CD4-positive, alpha-beta T cell treated with Interleukin-17A for 1 hour (primary cell): ENCODE results near the gene ANXA7.
"Not testable (repeated sequence)": the region's sequence is repeated elsewhere in the genome, so short reads cannot be mapped to it uniquely, and the experiment has no call there.

Source experiments
- DNase-seq: peaks from one replicate; pipeline ENCODE4 v3.0.0-alpha.2; 2020

Gene ANXA7

DNA sequence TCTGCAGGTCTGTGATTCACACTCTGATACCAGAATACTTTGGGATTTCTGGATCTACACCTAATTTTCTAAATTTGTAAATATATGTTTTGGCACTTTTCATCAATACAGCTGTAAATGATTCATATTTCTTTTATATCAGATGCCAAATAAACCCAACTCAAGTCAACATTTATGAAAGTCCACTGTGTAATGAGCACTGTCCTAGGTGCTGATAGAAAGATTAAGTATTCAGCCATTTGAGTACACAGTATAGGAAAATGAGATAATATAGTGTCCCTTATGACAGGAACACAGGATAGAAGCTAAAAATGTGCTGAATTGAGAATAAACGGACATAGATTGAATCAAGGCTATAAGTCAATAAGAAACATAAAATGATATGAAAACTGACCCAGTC lies 6.4 kb downstream of the ANXA7 start:
- no peak for DNase-seq

DNA sequence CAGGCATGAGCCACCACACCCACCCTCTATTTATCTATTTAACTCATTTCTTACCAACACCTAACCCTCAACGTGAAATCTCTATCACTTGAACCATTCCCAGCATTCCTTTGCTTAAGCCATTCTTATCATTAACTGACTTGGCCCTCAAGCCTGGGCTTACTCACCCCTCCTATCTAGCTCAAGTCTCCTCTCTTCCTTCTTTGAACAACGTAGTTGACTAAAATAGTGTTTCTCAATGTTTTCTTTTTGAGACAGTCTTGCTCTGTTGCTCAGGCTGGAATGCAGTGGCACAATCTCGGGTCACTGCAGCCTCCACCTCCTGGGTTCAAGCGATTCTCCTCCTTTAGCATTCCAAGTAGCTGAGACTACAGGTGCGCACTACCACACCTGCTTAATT lies 7.0 kb downstream of the ANXA7 start:
- no peak for DNase-seq

DNA sequence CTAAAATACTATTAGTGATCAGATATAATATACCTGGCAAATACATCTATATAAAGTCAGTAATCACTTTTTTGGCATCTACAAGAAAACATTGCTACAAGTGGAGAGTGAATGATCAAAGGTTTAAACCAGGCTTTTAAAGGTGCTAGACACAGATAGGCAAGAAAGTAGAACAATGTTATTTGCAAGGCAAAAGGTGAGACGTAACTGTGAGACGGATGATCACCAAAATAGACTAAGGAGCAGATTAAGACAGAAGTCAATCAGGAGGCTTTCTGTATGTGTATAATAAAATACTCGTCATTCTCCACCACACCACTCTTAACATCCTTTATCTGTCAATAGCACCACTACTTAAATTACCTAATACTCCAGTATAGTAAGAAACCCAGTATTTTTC lies 8.3 kb downstream of the ANXA7 start:
- DNase-seq, result no peak

DNA sequence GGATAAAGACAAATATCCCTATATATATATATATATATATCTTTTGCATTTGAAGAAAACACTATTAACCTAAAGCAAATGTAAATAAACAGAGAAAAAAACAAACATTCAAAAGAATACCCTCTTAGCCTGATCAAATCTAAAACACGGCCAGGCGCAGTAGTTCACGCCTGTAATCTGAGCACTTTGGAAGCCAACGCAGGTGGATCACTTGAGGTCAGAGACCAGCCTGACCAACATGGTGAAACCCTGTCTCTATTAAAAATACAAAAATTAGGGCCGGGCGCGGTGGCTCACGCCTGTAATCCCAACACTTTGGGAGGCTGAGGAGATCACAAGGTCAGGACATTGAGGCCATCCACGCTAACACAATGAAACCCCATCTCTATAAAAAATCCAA lies 9.2 kb downstream of the ANXA7 start:
- no peak for DNase-seq

DNA sequence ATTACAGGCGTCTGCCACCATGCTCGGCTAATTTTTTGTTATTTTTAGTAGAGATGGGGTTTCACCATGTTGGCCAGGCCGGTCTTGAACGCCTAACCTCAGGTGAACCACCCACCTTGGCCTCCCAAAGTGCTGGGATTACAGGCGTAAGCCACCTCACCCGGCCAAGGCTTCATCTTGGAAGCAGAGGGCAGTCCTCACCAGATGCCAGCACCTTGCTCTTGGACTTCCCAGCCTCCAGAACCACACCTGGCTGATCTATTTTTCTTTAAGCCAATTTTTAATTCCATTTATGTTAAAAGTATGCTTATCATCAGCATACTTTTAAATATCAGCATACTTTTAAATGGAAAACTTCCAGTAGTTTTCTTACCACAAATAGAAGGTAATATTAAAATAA lies 12.2 kb downstream of the ANXA7 start:
- DNase-seq, result no peak

DNA sequence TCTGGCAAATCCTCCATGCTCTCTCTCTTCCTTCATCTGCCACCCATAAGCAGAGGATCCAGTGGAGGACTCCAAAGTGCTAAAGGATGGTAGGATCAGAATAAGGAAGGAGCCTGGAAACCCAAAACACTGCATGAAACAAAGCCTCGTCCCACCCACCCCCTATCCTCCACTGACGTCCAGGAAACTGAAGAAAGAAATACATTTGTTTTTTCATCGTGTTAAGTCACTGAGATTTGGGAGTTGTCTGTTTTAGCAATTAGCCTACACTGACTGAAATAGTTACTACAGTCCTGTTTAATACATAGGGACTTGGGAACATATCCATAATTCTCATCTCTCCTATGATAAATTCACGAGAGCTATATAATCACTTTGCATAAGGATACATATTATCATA lies 14.8 kb downstream of the ANXA7 start:
- DNase-seq, result no peak

DNA sequence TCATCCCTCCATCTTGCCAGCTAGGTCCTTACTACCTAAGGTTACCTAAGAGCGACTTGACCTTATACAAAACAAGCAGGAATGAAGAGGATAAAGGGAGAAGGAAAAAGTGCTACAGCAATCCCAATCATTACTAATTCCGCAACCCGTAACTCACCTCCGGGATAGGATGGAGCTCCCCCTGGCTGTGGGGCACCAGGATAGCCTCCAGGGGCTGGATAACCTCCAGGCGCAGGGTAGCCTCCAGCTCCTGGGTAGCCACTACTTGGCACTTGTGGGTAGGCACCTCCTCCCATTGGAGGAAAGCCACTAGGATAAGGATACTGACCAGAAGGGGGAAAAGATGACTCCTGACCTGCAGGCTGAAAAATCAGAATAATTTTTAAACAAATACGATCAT lies 15.8 kb downstream of the ANXA7 start:
- no peak for DNase-seq

DNA sequence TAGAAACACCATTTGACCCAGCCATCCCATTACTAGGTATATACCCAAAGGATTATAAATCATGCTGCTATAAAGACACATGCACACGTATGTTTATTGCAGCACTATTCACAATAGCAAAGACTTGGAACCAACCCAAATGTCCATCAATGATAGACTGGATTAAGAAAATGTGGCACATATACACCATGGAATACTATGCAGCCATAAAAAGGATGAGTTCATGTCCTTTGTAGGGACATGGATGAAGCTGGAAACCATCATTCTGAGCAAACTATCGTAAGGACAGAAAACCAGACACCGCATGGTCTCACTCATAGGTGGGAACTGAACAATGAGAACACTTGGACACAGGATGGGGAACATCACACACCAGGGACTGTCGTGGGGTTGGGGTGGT lies 19.5 kb downstream of the ANXA7 start:
- not testable (repeated sequence) for DNase-seq

DNA sequence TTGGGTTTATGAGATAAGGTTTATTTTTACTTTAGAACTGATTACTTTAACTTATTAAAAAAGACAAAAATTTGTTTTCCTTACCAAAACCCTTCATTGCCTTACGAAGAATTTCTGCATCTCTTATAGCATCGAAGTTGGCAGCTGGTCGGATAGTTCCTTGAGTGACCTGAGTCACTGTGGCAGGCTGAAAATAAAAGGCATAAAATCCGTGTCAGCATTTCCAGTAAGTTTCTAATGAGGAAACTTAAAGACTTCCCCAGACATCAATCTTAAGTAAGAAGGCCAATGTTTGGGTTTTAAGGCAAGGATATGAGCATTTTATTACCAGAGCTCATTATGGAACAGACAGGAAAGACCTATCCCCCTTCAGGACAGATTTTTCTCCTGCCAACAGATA lies 25.6 kb downstream of the ANXA7 start:
- DNase-seq, result no peak

DNA sequence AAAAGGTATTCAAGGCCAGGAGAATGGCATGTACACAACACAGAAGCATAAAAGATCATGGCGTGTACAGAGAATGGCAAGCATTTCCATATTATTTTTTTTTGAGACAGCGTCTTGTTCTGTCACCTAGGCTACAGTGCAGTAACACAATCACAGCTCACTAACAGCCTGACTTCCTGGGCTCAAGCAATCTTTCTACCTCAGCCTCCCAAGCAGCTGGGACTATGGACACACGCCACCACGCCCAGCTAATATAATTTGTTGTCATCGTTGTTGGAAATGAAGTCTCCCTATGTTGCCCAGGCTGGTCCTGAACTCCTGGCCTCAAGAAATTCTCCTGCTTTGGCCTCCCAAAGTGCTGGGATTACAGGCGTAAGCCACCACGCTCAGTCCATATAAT lies 27.3 kb downstream of the ANXA7 start:
- DNase-seq, result no peak

DNA sequence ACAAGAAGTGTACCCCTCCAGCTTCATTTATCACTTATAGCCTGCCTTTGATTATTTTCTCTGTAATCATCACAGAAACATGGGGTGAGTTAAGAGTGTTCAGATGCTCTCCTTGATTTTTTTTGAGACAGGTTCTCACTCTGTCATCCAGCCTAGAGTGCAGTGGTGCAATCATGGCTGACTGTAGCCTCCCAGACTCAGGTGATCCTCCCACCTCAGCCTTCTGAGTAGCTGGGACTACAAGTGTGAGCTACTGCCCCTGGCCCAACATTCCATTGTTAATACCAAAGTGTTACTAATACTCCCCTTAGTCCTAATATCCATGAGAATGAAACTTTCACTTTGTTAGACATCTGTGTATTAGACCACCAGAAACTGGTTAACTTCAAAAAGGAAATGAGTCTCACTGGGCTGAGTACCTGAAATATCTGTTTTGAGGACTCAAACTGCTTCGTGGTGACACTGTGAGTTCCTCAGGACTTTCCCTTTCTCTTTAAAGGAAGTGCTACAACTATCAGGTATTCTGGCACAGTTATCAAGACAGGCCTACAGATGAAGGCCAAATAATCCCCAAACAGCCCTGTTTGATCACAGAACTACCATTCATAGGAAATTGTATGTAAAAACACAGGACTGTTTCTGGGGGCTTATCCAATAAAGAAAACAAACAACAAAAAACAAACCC lies 34.7 kb downstream of the ANXA7 start:
- DNase-seq, result no peak

DNA sequence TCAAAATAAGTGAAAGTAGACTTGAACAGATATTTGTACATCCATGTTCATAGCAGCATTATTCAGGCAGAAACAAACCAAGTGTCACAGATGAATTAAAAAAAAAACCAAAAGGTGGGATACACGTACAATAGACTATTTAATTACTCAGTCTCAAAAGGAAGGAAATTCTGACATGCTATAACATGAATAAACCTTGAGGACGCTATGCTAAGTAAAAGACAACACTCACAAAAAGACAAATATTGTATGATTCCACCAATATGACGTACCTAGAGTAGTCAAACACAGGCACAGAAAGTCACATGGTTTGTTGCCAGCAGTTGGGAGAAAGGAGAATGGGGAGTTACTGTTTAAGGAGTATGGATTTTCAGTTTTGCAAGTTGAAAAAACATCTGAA lies 37.2 kb downstream of the ANXA7 start:
- DNase-seq, result no peak

DNA sequence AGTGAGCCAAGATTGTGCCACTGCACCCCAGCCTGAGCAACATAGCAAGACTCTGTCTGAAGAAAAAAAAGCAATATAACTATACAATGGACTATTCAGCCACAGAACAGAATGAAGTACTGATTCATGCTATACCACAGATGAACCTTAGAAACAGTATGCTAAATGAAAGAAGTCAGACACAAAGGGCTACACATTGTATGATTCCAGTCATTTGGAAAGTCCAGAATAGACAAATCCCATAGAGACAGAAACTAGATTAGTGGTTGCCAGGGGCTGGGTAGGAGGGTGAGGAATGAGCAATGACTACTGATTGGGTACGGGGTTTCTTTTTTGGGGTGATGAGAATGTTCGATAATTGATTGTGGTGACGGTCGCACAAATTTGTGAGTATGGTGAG lies 45.6 kb downstream of the ANXA7 start:
- no peak for DNase-seq

DNA sequence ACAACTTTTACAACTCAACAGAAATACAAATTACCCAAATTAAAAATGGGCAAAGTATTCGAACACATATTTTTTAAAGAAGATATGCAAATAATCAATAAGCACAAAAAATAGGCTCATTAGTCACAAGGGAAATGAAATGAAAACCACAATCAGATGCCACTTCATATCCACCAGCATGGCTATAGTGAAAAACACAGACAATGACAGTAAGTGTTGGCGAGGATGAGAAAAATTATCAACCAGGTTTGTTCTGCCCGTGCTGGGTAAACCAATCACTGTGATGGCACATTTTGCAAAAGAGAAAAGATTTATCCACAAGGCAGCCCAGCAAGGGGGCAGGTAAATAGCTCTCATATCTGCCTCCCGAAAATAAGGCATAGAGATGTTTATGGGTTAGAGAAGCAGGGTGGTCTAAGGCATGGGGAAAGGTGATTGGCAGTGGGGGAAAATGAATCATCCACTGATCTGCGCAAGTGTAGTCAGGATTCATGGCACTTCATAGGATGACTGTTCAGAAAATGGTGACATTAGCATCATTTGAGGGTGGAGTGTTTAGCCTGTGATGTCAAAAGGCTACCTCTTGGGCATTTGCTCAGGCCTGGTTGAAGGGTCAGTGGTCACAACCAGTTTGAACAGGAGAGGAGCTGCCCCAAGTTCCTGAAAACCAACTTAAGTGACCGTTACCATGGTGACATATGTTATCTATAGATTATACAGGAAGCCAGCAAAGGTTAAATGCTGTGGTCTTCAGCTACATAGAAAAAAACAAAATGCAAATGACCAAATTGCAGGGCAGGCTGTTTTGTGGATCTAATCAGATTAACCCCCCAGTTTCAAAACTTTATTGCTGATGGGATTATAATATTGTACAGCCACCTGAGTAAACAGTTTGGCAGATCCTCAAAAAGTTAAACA lies 47.2 kb downstream of the ANXA7 start:
- DNase-seq, result peak; percentile 3

DNA sequence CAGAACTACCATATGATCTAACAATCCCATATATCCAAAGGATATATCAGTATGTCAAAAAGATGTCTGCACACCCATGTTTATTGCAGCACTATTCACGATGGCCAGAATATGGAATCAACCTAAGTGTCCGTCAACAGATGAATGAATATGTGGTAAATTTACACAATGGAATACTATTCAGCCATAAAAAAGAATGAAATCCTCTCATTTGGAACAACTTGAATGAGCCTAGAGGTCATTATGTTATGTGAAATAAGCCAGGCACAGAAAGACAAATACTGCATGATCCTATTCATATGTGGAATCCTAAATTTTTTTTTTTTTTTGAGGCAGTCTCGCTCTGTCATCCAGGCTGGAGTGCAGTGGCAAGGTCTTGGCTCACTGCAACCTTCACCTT lies 48.9 kb downstream of the ANXA7 start:
- DNase-seq, result no peak

DNA sequence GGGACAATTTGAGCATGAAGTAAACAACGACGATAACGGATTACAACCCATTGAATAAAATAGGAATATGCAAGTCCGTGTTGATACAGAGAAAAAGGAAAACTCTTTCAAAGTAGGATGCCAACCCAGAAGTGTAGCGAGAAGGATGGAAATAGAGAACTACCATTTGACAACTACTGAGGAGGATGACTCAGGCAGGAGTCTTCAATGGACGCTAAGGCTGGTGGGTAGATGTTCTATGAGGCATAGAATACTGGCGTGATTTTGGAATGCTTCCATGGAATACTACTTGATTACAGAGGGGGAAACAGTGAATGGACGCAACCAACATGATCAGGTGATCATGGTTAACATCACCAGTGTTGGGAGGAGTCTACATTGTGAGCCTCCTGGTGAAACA lies 54.4 kb downstream of the ANXA7 start:
- no peak for DNase-seq

DNA sequence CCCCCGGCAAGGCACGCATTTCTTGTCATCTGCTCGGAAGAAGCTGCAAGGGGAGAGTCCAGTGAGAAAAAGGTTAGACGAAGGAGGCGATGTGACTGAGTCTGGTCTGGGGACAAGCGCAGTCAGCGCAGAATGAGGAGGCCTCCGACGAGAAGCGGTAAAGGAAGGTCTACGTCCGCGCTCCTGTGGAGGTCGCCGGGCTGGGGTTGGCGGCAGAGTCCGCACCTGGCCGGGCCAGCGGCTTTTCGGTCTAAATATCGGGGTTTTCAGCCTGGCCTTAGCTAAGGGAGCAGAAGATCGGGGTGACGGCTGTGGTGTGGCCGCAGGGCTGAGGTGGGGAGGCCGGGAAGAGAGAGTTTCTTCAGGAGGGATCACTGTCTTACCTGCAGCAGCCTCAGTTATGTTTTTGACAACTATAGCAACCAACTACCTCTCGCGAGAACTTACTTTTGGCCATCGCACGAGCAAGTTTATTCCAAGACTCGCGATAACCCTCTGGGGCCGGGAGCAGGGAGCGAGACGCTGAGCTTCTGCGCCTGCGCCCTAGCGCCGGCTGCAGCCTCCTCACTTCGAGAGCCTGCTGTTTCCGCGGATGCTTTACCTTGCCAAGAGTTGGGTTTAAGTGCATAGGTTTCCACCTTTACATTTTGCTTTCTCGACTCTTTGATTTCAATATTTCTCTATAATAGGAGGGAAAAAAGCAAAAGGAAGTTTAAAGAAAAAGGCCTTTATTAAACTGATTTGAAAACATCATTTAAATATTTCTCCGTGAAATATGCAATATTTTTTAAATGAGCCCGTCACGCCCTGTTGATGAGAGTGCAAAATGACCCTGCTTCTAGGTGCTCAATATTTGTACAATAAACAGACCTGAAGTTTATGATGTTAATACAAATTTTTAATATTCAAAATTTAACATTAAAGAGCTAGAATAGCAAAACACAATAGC lies 55.3 kb downstream of the ANXA7 start, which contains the start of gene CFAP70:
CFAP70 (minus strand) TSS at position 534 of the 949 bp plus-strand sequence. CDS start 4,068 bp downstream, outside the sequence.
- DNase-seq, result peak; percentile 97

DNA sequence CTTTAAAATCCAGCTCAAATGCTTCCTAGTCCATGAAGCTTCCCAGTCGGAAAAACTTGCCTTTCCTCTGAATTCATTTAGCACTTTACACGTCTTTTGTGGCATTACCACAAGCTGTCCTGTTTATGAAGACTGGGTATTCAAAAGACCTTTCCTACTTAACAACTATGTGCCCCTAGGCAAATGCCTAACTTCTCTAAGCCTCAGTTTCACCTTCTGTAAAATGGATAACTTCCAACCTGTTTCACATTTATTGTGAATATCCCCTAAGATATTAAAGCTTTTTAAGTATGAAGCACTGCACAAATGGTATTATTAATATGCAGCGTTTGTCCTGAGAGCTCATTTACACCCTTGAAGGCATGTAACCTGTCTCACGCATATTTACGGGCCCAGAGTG lies 56.0 kb downstream of the ANXA7 start:
- DNase-seq, result no peak

DNA sequence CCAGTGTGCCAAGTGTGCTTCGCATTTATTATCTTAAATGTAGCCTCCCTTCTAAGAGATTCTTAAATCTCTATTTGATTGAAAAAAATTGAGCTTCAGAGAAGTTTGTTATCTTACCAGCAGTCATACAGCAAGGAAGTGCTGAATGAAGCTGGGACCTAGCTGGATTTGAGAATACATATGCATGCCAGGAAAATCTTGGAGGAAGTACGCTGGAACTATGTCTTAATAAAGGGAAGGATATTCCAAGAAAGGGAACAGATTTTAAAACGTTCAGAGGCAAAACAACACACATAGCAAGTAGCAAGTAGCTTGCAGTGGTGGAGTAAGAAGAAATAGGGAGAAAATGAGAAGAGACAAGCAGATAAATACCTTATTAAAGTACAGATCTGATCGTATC lies 56.7 kb downstream of the ANXA7 start:
- no peak for DNase-seq

DNA sequence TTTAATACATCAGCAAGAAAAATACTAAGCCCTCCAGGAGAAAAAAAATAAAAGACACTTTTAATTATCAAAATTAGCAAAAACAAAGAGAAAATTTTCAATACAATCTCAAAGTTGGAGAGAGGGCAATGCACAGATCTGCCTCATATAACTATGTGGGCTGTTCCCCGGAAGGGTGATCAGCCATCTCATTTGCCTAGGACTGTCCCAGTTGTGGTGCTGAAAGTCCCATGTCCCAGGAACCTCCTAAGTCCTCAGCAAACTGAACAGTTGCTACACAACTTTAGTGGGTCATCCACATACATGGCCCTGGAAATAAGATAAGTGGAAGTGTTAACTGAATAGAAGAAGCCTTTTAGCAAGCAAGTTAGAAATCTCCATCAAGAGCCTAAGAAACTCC lies 69.6 kb downstream of the ANXA7 start:
- no peak for DNase-seq

DNA sequence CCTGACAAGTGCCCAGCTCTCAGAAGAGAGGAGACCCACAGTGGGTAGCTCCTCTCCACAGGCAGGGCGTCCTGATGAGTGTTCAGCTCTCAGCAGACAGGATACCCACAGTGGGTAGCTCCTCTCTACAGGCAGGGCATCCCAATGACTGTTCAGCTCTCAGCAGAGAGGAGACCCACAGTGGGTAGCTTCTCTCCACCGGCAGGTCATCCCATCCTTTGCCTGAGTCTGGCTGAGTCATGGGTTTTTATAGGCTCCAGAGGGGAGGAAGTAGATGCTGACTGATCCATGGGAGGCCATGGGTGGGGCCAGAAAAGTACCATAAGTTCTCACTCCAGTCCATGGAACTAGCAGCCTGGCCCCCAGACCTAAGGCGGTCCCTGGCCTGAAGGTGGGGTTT lies 73.7 kb downstream of the ANXA7 start:
- no peak for DNase-seq

DNA sequence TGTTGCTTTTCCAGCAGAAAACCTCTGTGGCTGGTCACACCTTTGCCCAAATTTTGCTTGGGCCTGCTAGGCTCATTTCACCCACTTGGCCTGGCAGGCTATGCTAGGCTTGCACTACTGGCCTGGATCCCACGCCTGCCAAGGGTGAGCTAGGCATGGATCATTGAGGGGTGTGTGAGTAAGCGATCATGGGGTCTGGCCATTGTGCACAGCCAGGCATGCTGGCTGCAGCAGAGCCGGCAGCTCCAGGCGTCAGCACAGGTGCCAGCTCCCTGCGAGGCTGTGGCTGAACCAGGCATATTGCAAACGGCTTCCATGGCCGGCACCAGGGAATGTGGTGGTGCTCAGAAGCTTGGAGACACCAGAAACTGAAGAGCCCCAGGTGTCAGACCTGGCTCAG lies 74.4 kb downstream of the ANXA7 start:
- DNase-seq, result no peak

DNA sequence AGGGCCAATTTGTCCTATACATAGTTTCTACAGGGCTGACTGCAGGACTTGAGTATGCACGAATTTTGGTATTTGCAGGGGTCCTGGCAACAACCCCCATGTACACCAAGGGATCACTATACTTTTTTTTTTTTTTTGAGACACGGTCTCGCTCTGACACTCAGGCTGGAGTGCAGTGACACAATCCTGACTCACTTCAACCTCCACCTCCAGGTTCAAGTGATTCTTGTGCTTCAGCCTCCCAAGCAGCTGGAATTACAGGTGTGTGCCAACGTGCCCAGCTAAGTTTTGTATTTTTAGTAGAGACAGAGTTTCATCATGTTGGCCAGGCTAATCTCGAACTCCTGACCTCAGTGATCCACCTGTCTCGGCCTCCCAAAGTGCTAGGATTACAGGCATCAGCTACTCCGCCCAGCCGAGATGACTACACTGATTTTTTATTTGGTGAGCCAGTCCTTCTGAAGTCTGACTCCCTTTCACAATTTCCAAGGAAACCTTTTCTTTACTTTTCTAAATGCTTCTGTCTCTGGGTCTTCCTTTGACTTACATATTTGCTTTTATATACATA lies 75.0 kb downstream of the ANXA7 start:
- no peak for DNase-seq
